HepG2 (cell line): Measurements from ENCODE around the gene PAK1IP1. TPM values are rescaled to one million over a fixed set of nuclear protein-coding genes. Genes with fewer than 3 reads are reported as not detected.

Experiments
- ATF3 ChIP-seq: sonication (generic); formaldehyde crosslinking; IDR thresholded peaks from 2 replicates; pipeline ENCODE4 v1.4.0; 2020; ENCODE audit warnings: missing genetic modification reagents
- CSRNP1 ChIP-seq: sonication (generic); formaldehyde crosslinking; IDR thresholded peaks from 2 replicates; pipeline ENCODE4 v1.8.1; 2023; ENCODE audit warnings: mild to moderate bottlenecking, missing genetic modification reagents
- ESRRA ChIP-seq: sonication (generic); formaldehyde crosslinking; IDR thresholded peaks from 2 replicates; pipeline ENCODE4 v1.5.1; 2020; ENCODE audit warnings: mild to moderate bottlenecking, low read depth, missing genetic modification reagents
- EZH2 ChIP-seq: conservative IDR thresholded peaks from 2 replicates; pipeline ENCODE4 v1.6.1; 2012; ENCODE audit warnings: mild to moderate bottlenecking, low read depth, low read length, moderate library complexity
- HNF1B ChIP-seq: sonication (generic); formaldehyde crosslinking; IDR thresholded peaks from 2 replicates; pipeline ENCODE4 v1.5.1; 2020; ENCODE audit warnings: mild to moderate bottlenecking, moderate library complexity, missing genetic modification reagents
- HOXA3 ChIP-seq: sonication (generic); formaldehyde crosslinking; IDR thresholded peaks from 2 replicates; pipeline ENCODE4 v1.5.0; 2020; ENCODE audit warnings: missing genetic modification reagents
- ISX ChIP-seq: sonication (generic); formaldehyde crosslinking; conservative IDR thresholded peaks from 2 replicates; pipeline ENCODE4 v1.5.0; 2020; ENCODE audit warnings: missing genetic modification reagents
- MEIS2 ChIP-seq: sonication (generic); formaldehyde crosslinking; IDR thresholded peaks from 2 replicates; pipeline ENCODE4 v1.9.0; 2021; ENCODE audit warnings: mild to moderate bottlenecking, missing genetic modification reagents
- MYPOP ChIP-seq: sonication (generic); formaldehyde crosslinking; IDR thresholded peaks from 2 replicates; pipeline ENCODE4 v1.8.1; 2023; ENCODE audit warnings: mild to moderate bottlenecking, moderate library complexity, missing genetic modification reagents
- NR0B2 ChIP-seq: sonication (generic); formaldehyde crosslinking; IDR thresholded peaks from 2 replicates; pipeline ENCODE4 v1.4.0; 2020; ENCODE audit warnings: mild to moderate bottlenecking, missing genetic modification reagents
- PAF1 ChIP-seq: IDR thresholded peaks from 2 replicates; pipeline ENCODE4 v1.6.1; 2016; ENCODE audit warnings: missing genetic modification reagents, missing compliant biosample characterization
- PHF20 ChIP-seq: sonication (generic); formaldehyde crosslinking; IDR thresholded peaks from 2 replicates; pipeline ENCODE4 v1.5.0; 2020; ENCODE audit warnings: mild to moderate bottlenecking, missing genetic modification reagents
- RBFOX2 ChIP-seq: fragments of 200-400 bp; formaldehyde crosslinking; IDR thresholded peaks from 2 replicates; pipeline ENCODE4 v1.6.1; 2017; ENCODE audit warnings: low read depth, mild to moderate bottlenecking, low read length
- RFX1 ChIP-seq: fragments of 450-650 bp; IDR thresholded peaks from 2 replicates; pipeline ENCODE4 v1.6.1; 2017
- SNAI1 ChIP-seq: sonication (generic); formaldehyde crosslinking; IDR thresholded peaks from 2 replicates; pipeline ENCODE4 v1.5.0; 2020; ENCODE audit warnings: mild to moderate bottlenecking, missing genetic modification reagents, borderline replicate concordance
- TCF12 ChIP-seq, 2 experiments: fragments of 450-650 bp in 1 of 2; sonication (generic) in 1 of 2; formaldehyde crosslinking in 1 of 2; IDR thresholded peaks; 2 replicates each; pipeline versions ENCODE4 v1.6.1 to v1.8.0; 2017 to 2022; ENCODE audit warnings: antibody characterized with exemption in 1 of 2, mild to moderate bottlenecking in 1 of 2, missing genetic modification reagents in 1 of 2, moderate library complexity in 1 of 2
- ZBTB14 ChIP-seq: sonication (generic); formaldehyde crosslinking; IDR thresholded peaks from 2 replicates; pipeline ENCODE4 v1.4.0; 2020; ENCODE audit warnings: missing genetic modification reagents
- ZFP37 ChIP-seq: sonication (generic); formaldehyde crosslinking; IDR thresholded peaks from 2 replicates; pipeline ENCODE4 v1.4.0; 2020; ENCODE audit warnings: missing genetic modification reagents, borderline replicate concordance
- ZFX ChIP-seq: sonication (generic); formaldehyde crosslinking; IDR thresholded peaks from 2 replicates; pipeline ENCODE4 v1.4.0; 2020; ENCODE audit warnings: mild to moderate bottlenecking, low read depth, missing genetic modification reagents, moderate library complexity
- ZNF605 ChIP-seq: sonication (generic); formaldehyde crosslinking; IDR thresholded peaks from 2 replicates; pipeline ENCODE4 v1.8.0; 2022; ENCODE audit warnings: mild to moderate bottlenecking, missing genetic modification reagents
- ZNF878 ChIP-seq: sonication (generic); formaldehyde crosslinking; IDR thresholded peaks from 2 replicates; pipeline ENCODE4 v1.8.1; 2023; ENCODE audit warnings: mild to moderate bottlenecking, missing genetic modification reagents, moderate library complexity
- polyA plus RNA-seq, 8 experiments: library from polyadenylated mRNA; depleted of rRNA in 3 of 8; stranded (reverse) in 7 of 8; unstranded in 1 of 8; fragments of >200 nt; fragmentation: Illumina TruSeq in 4 of 8; extraction: Trizol in 4 of 8; gene quantifications; 2 replicates each; pipeline versions ENCODE4 v1.2.1 to v1.2.3, GENCODE V29; 2011 to 2016; ENCODE audit warnings: low read depth in 4 of 8, missing spikeins in 1 of 8, mixed read lengths in 1 of 8; ENCODE audit not compliant: insufficient read depth in 1 of 8
- total RNA-seq, 5 experiments: library from RNA; depleted of rRNA; stranded (reverse); fragments of >200 nt; fragmentation: Illumina TruSeq; extraction: Trizol; gene quantifications; 2 replicates each; pipeline ENCODE4 v1.2.3, GENCODE V29; 2016; ENCODE audit warnings: low read depth in 1 of 5

PAK1IP1 gene
- total and polyA plus RNA-seq, 2 of the 13 experiments (the other 11 are each of a cell fraction or from before 2014, with no cell fraction given) = 23.4 to 66.2 TPM

- TF ChIP-seq ATF3 (CRISPR knock-in tag) (no peak; the same call in 1 of the 2 replicates), ZFP37 (CRISPR knock-in tag) (peak; percentile 92), MEIS2 (CRISPR knock-in tag) (peak; percentile 48; the same call in 1 of the 2 replicates), HNF1B (CRISPR knock-in tag) (peak; percentile 98), ZFX (CRISPR knock-in tag) (peak; percentile 89), PAF1 (CRISPR knock-in tag) (no peak), PHF20 (peak; percentile 82), RBFOX2 (peak; percentile 96), RFX1 (no peak), HOXA3 (CRISPR knock-in tag) (peak; percentile 91), CSRNP1 (CRISPR knock-in tag) (peak; percentile 85), EZH2 (no peak), ZBTB14 (CRISPR knock-in tag) (no peak), SNAI1 (CRISPR knock-in tag) (no peak; the same call in 1 of the 2 replicates), MYPOP (CRISPR knock-in tag) (peak; percentile 96), TCF12 (IDR thresholded peaks at IDR 0.05) (no peak), TCF12 (CRISPR knock-in tag; IDR thresholded peaks at IDR 0.05) (no peak), ESRRA (no peak), ISX (0 out of 2 replicates have a peak, but pooled peaks have one; percentile 72), ZNF605 (peak; percentile 96), ZNF878 (CRISPR knock-in tag) (peak; percentile 97), NR0B2 (CRISPR knock-in tag) (no peak)
Measured at GRCh38 chr6:10722820-10723566, 28.2 kb downstream of the PAK1IP1 start, which contains the start of gene TMEM14C (continued).
